H9 (cell line): Measurements from ENCODE around the gene SLC25A25. TPM values are rescaled to one million over a fixed set of nuclear protein-coding genes. Genes with fewer than 3 reads are reported as not detected.

Experiments used
- DNase-seq: peaks from one replicate; pipeline ENCODE4 v3.0.0-alpha.2; 2017
- H2AFZ ChIP-seq: one replicate; pipeline ENCODE4 v1.6.1; 2013; ENCODE audit warnings: mild to moderate bottlenecking, low read length, control low read depth, moderate library complexity
- H2AK5ac ChIP-seq: 2 replicates; pipeline ENCODE4 v1.6.1; 2013; ENCODE audit warnings: low read length, control low read depth, mixed read lengths; ENCODE audit not compliant: insufficient read length
- H2BK120ac ChIP-seq: one replicate; pipeline ENCODE4 v1.6.1; 2013; ENCODE audit warnings: low read depth, mild to moderate bottlenecking, low read length, control low read depth, inconsistent platforms; ENCODE audit not compliant: poor library complexity, severe bottlenecking
- H2BK12ac ChIP-seq: 2 replicates; pipeline ENCODE4 v1.6.1; 2013; ENCODE audit warnings: low read length, control low read depth, mixed read lengths, low read depth; ENCODE audit not compliant: insufficient read length
- H2BK15ac ChIP-seq: 2 replicates; pipeline ENCODE4 v1.6.1; 2013; ENCODE audit warnings: low read depth, low read length, control low read depth
- H2BK20ac ChIP-seq: one replicate; pipeline ENCODE4 v1.6.1; 2013; ENCODE audit warnings: low read depth, mild to moderate bottlenecking, low read length, control low read depth, inconsistent platforms; ENCODE audit not compliant: poor library complexity, severe bottlenecking
- H2BK5ac ChIP-seq: 2 replicates; pipeline ENCODE4 v1.6.1; 2013; ENCODE audit warnings: low read length, control low read depth, mixed read lengths; ENCODE audit not compliant: insufficient read length
- H3K14ac ChIP-seq: 2 replicates; pipeline ENCODE4 v1.6.1; 2013; ENCODE audit warnings: low read length, control low read depth; ENCODE audit not compliant: insufficient read depth
- H3K18ac ChIP-seq: 2 replicates; pipeline ENCODE4 v1.6.1; 2013; ENCODE audit warnings: low read depth, mild to moderate bottlenecking, mixed read lengths, low read length, control low read depth; ENCODE audit not compliant: insufficient read length
- H3K23ac ChIP-seq: 2 replicates; pipeline ENCODE4 v1.6.1; 2013; ENCODE audit warnings: low read length, control low read depth, mixed read lengths, low read depth; ENCODE audit not compliant: insufficient read length
- H3K23me2 ChIP-seq: 2 replicates; pipeline ENCODE4 v1.6.1; 2013; ENCODE audit warnings: low read depth, mild to moderate bottlenecking, mixed read lengths, low read length, control low read depth; ENCODE audit not compliant: insufficient read length, poor library complexity, severe bottlenecking
- H3K27ac ChIP-seq: 2 replicates; pipeline ENCODE4 v1.5.1; 2013; ENCODE audit warnings: low read length, control low read depth, mixed read lengths, low read depth; ENCODE audit not compliant: insufficient read length
- H3K27me3 ChIP-seq: 2 replicates; pipeline ENCODE4 v1.6.1; 2013; ENCODE audit warnings: low read length, control low read depth, inconsistent platforms; ENCODE audit not compliant: insufficient read depth
- H3K4ac ChIP-seq: 2 replicates; pipeline ENCODE4 v1.6.1; 2013; ENCODE audit warnings: low read depth, mild to moderate bottlenecking, control low read depth, inconsistent platforms, low read length, moderate library complexity
- H3K4me1 ChIP-seq: 2 replicates; pipeline ENCODE4 v1.6.1; 2013; ENCODE audit warnings: low read length, control low read depth, inconsistent platforms; ENCODE audit not compliant: insufficient read depth
- H3K4me2 ChIP-seq: 2 replicates; pipeline ENCODE4 v1.6.1; 2013; ENCODE audit warnings: low read length, control low read depth, mixed read lengths; ENCODE audit not compliant: insufficient read length, insufficient read depth
- H3K56ac ChIP-seq: 2 replicates; pipeline ENCODE4 v1.6.1; 2013; ENCODE audit warnings: low read depth, mild to moderate bottlenecking, mixed read lengths, low read length, control low read depth; ENCODE audit not compliant: insufficient read length
- H3K79me1 ChIP-seq: 2 replicates; pipeline ENCODE4 v1.6.1; 2013; ENCODE audit warnings: low read depth, mild to moderate bottlenecking, moderate library complexity, low read length, control low read depth, inconsistent platforms; ENCODE audit not compliant: insufficient read depth, poor library complexity, severe bottlenecking
- H3K79me2 ChIP-seq: 2 replicates; pipeline ENCODE4 v1.6.1; 2013; ENCODE audit warnings: low read length, control low read depth, inconsistent platforms; ENCODE audit not compliant: insufficient read depth
- H3K9ac ChIP-seq: 2 replicates; pipeline ENCODE4 v1.6.1; 2013; ENCODE audit warnings: low read length, control low read depth, mixed read lengths; ENCODE audit not compliant: insufficient read length; ENCODE audit errors: extremely low read depth
- H3K9me3 ChIP-seq: one replicate; pipeline ENCODE4 v1.6.1; 2013; ENCODE audit warnings: low read depth, low read length, inconsistent platforms; ENCODE audit not compliant: control insufficient read depth
- H3T11ph ChIP-seq: one replicate; pipeline ENCODE4 v1.6.1; 2013; ENCODE audit warnings: mild to moderate bottlenecking, low read length, control low read depth, inconsistent platforms
- H4K20me1 ChIP-seq: one replicate; pipeline ENCODE4 v1.6.1; 2013; ENCODE audit not compliant: control insufficient read depth, insufficient read length, insufficient read depth
- H4K5ac ChIP-seq: 2 replicates; pipeline ENCODE4 v1.6.1; 2013; ENCODE audit warnings: low read depth, mild to moderate bottlenecking, mixed read lengths, low read length, control low read depth; ENCODE audit not compliant: insufficient read length
- H4K8ac ChIP-seq: replicated peaks from 2 replicates; pipeline ENCODE4 v1.6.1; 2013; ENCODE audit warnings: low read length, control low read depth, mixed read lengths, low read depth; ENCODE audit not compliant: insufficient read length
- H4K91ac ChIP-seq: 2 replicates; pipeline ENCODE4 v1.6.1; 2013; ENCODE audit warnings: low read depth, mild to moderate bottlenecking, moderate library complexity, mixed read lengths, low read length, control low read depth; ENCODE audit not compliant: insufficient read length
- H3K27ac Mint-ChIP-seq, 3 experiments: 2 replicates in 2 of 3; 3 replicates in 1 of 3; pipeline ENCODE4 v1.8.0; 2020 to 2021; ENCODE audit warnings: mixed read lengths in 3 of 3, mild to moderate bottlenecking in 1 of 3, moderate library complexity in 1 of 3
- H3K27me3 Mint-ChIP-seq: 2 replicates; pipeline ENCODE4 v1.8.0; 2021; ENCODE audit warnings: low read depth, mild to moderate bottlenecking, moderate library complexity, mixed read lengths
- H3K36me3 Mint-ChIP-seq, 3 experiments: 2 replicates in 2 of 3; 3 replicates in 1 of 3; pipeline ENCODE4 v1.8.0; 2020 to 2021; ENCODE audit warnings: low read depth in 3 of 3, mixed read lengths in 3 of 3; ENCODE audit not compliant: insufficient read depth in 1 of 3
- H3K4me1 Mint-ChIP-seq, 2 experiments: 2 replicates each; pipeline ENCODE4 v1.8.0; 2020; ENCODE audit warnings: mixed read lengths in 2 of 2
- H3K4me3 Mint-ChIP-seq, 2 experiments: 2 replicates in 1 of 2; 3 replicates in 1 of 2; pipeline ENCODE4 v1.8.0; 2020 to 2021; ENCODE audit warnings: mild to moderate bottlenecking in 2 of 2, mixed read lengths in 2 of 2, moderate library complexity in 1 of 2
- H3K9me3 Mint-ChIP-seq, 2 experiments: 2 replicates in 1 of 2; 3 replicates in 1 of 2; pipeline ENCODE4 v1.8.0; 2020; ENCODE audit warnings: mild to moderate bottlenecking in 2 of 2, mixed read lengths in 2 of 2, moderate library complexity in 1 of 2
- CTCF ChIP-seq: fragments of 200-600 bp; sonication (generic); conservative IDR thresholded peaks from 3 replicates; pipeline ENCODE4 v1.8.0; 2021; ENCODE audit warnings: antibody characterized with exemption, mild to moderate bottlenecking
- WGBS: extraction: QIAGEN DNeasy Blood & Tissue Kit; methylation state at CpG from one replicate; pipeline ENCODE4 v1.1.7; 2013; ENCODE audit warnings: missing lambda C conversion rate, low lambda C conversion rate, mixed read lengths; ENCODE audit not compliant: insufficient read length; ENCODE audit errors: extremely low coverage; 5-methylcytosine and 5-hydroxymethylcytosine counted together
- total RNA-seq: library from RNA; stranded (reverse); gene quantifications from 2 replicates; pipeline ENCODE4 v1.2.1, GENCODE V29; 2021

The SLC25A25 gene
- total RNA-seq, 1 experiment from 2014 or later, result 16.9 TPM

- H3K27me3 ChIP-seq, result no peaks in the 10 kb centered on the region
- H3T11ph ChIP-seq, result no peak overlapping the region
- no peak overlapping the region for H4K91ac ChIP-seq
- no CpG with 5 or more reads among the region's 6 CpGs for WGBS
- no peak overlapping the region for H2BK20ac ChIP-seq
- Mint-ChIP-seq H3K9me3 (no peaks in the 10 kb centered on the region; a peak in 1 of 5 replicates), H3K4me3 (no peak overlapping the region), H3K36me3 (no peaks in the 10 kb centered on the region), H3K27me3 (peaks cover 4% of the 10 kb centered on the region), H3K27ac (no peak overlapping the region), H3K4me1 (peaks cover 0 to 8% of the 10 kb centered on the region in 2 experiments; a peak in 3 of 4 replicates)
- H2AK5ac ChIP-seq, result no peak overlapping the region
- H3K18ac ChIP-seq, result no peak overlapping the region
- no peak overlapping the region for H2BK5ac ChIP-seq
- H3K27ac ChIP-seq, result no peak overlapping the region
- H3K4me1 ChIP-seq, result no peaks in the 10 kb centered on the region
- no peaks in the 10 kb centered on the region for H4K20me1 ChIP-seq
- no peak overlapping the region for H3K56ac ChIP-seq
- H3K9me3 ChIP-seq, result no peaks in the 10 kb centered on the region
- no peak overlapping the region for H2AFZ ChIP-seq
- no peak overlapping the region for H2BK12ac ChIP-seq
- no peak overlapping the region for H3K4ac ChIP-seq
- H3K79me2 ChIP-seq, result no peaks in the 10 kb centered on the region
- no peak for DNase-seq
- H3K9ac ChIP-seq, result no peak overlapping the region
- H3K14ac ChIP-seq, result no peak overlapping the region
- no peak overlapping the region for H4K8ac ChIP-seq
- H3K23me2 ChIP-seq, result no peaks in the 10 kb centered on the region
- no peak overlapping the region for H3K4me2 ChIP-seq
- no peaks in the 10 kb centered on the region for H3K79me1 ChIP-seq
- H4K5ac ChIP-seq, result no peak overlapping the region
- H2BK15ac ChIP-seq, result no peak overlapping the region
- no peak overlapping the region for H2BK120ac ChIP-seq
- H3K23ac ChIP-seq, result no peak overlapping the region
- no peak for TF ChIP-seq CTCF
Observed at GRCh38 chr9:128047231-128047630, 20.8 kb upstream of the SLC25A25 start.
